ENCODE results near the gene PFDN2.

GRCh38 chr1:161092621-161093028 lies 25.2 kb downstream of the PFDN2 start:
- no peak for TF ChIP-seq CTCF (IDR thresholded peaks at IDR 0.05; ENCODE audit: control extremely low read depth in 1 of 3, insufficient read depth in 1 of 3, low read depth in 1 of 3, low read length in 3 of 3)
- TF ChIP-seq RNF2 (IDR thresholded peaks at IDR 0.05; ENCODE audit: borderline replicate concordance, low read depth, low read length, missing control alignments, poor library complexity, severe bottlenecking) = no peak
- no peak for TF ChIP-seq SP2 (IDR thresholded peaks at IDR 0.05; ENCODE audit: low read length)
- TF ChIP-seq POLR2A (IDR thresholded peaks at IDR 0.05; ENCODE audit: control extremely low read depth in 1 of 2, low read depth in 2 of 2, low read length in 2 of 2) = no peak
- TF ChIP-seq RAD21 (IDR thresholded peaks at IDR 0.05 in 1 of 2, conservative IDR thresholded peaks at IDR 0.05 in 1 of 2; ENCODE audit: low read depth in 2 of 2, low read length in 2 of 2) = no peak
- no peak for TF ChIP-seq SIN3A (conservative IDR thresholded peaks at IDR 0.05 in 1 of 2, IDR thresholded peaks at IDR 0.05 in 1 of 2; ENCODE audit: low read depth in 1 of 2, low read length in 2 of 2)
- TF ChIP-seq TEAD4 (IDR thresholded peaks at IDR 0.05; ENCODE audit: low read depth, low read length) = no peak
- no peak for TF ChIP-seq BCL11A (IDR thresholded peaks at IDR 0.05; ENCODE audit: low read depth in 2 of 2, low read length in 2 of 2)
- TF ChIP-seq TAF1 (IDR thresholded peaks at IDR 0.05; ENCODE audit: low read depth, low read length) = no peak
- no peak for TF ChIP-seq CEBPB (IDR thresholded peaks at IDR 0.05; ENCODE audit: low read depth, low read length)

Measured in H1 (cell line).